ENCODE measurements around the gene SPP1.
"Not testable (repeated sequence)": the region's sequence is repeated elsewhere in the genome, so short reads cannot be mapped to it uniquely, and the experiment has no call there.

The SPP1 gene

DNA sequence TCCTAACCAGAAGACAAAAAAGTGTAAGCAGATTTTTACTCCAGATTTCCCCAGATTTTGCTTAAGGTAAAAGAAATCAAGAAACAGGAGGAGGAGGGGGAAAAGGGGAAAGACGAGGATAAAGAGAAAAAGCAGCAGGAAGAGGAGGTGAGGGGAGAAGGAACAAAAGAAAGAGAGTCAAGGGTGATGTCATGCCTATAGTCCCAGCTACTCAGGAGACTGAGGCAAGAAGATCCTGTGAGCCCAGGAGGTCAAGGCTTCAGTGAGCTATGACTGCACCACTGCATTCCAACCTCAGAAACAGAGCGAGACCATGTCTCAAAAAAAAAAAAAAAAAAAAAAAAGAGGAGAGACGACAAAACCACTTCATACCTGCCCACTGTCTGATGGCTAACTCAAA is 19.9 kb downstream of the SPP1 start:
- Histone ChIP-seq H3K9me3 (ENCODE audit: insufficient read depth, low read depth, low read length) (no peaks in the 10 kb centered on the region), H3K9ac (ENCODE audit: low read depth, low read length) (no peak overlapping the region), H3K4me1 (ENCODE audit: insufficient read depth, low read length) (no peaks in the 10 kb centered on the region), H3K4me3 (ENCODE audit: low read length) (no peak overlapping the region), H3K27ac (ENCODE audit: low read length) (no peak overlapping the region), H3K27me3 (ENCODE audit: insufficient read depth, low read length) (no peaks in the 10 kb centered on the region), H3K36me3 (ENCODE audit: insufficient read depth, low read depth, low read length) (no peaks in the 10 kb centered on the region)

DNA sequence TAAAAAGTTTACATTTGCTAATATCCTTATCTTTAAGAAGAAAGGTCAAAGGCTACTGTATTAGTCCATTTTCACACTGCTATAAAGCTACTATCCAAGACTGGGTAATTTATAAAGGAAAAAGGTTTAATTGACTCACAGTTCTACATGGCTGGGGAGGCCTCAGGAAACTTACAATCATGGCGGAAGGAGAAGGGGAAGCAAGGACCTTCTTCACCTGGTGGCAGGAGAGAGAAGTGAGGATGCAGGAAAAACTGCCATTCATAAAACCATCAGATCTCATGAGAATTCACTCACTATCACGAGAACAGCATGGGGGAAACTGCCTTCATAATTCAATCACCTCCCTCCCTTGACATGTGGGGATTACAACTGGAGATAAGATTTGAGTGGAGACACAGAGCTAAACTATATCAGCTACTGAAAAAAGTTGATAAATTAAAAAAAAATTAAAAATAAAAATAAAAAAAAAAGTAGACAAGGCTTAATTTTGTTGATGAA is 23.7 kb downstream of the SPP1 start:
- not testable (repeated sequence) for H3K27ac ChIP-seq (ENCODE audit: low read length); H3K27me3 ChIP-seq (ENCODE audit: insufficient read depth, low read length); H3K36me3 ChIP-seq (ENCODE audit: insufficient read depth, low read depth, low read length); H3K9me3 ChIP-seq (ENCODE audit: insufficient read depth, low read depth, low read length); H3K4me1 ChIP-seq (ENCODE audit: insufficient read depth, low read length); H3K9ac ChIP-seq (ENCODE audit: low read depth, low read length); H3K4me3 ChIP-seq (ENCODE audit: low read length)

DNA sequence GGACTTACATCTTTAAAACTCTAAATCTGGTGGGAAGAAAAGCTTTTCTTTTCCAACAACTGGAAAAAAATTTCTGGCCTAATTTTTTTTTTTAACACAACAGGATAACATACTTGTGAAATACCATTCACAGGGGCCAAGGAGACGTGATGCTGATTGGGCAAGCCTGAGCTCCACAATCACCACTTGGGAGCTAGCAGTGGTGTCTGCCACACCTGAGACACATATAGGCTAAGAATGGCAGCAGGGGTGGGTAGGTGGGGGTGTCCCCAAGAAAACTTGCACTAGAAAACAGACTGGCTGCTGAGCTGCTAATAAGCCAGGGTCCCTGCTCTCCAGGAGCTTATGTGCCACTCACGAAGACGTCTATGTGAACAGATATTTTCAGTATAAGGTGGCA is 26.4 kb downstream of the SPP1 start:
- H3K27ac ChIP-seq (ENCODE audit: low read length): no peak overlapping the region

DNA sequence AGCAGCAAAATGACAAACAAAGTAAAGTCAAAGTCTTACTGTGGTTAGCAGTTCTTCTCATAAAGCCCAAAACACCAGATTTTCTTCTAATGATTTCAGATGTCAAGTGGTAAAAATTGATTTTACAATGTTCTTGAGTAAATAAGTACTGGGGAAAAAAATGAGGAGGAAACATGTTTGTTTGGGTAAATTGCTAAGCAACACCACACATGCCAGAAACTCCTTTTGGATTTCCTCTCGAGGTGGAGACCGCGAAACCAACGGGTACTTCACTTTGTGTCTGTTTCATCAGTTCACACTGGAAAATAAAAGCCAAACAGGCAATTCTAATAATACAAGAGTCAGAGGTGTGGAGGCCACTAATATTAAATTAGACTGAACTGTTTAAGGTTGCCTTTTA is 27.3 kb downstream of the SPP1 start:
- Histone ChIP-seq H3K36me3 (ENCODE audit: insufficient read depth, low read depth, low read length) (no peaks in the 10 kb centered on the region), H3K4me3 (ENCODE audit: low read length) (no peak overlapping the region), H3K27ac (ENCODE audit: low read length) (no peak overlapping the region), H3K9me3 (ENCODE audit: insufficient read depth, low read depth, low read length) (no peaks in the 10 kb centered on the region), H3K4me1 (ENCODE audit: insufficient read depth, low read length) (no peaks in the 10 kb centered on the region; the same call in 1 of the 2 replicates), H3K27me3 (ENCODE audit: insufficient read depth, low read length) (peaks cover 24% of the 10 kb centered on the region), H3K9ac (ENCODE audit: low read depth, low read length) (no peak overlapping the region)

More for the DNA sequence above, 26.4 kb downstream of the SPP1 start:
- H3K9ac ChIP-seq (ENCODE audit: low read depth, low read length): no peak overlapping the region
- no peak overlapping the region for H3K4me3 ChIP-seq (ENCODE audit: low read length)
- no peaks in the 10 kb centered on the region; the same call in 1 of the 2 replicates for H3K4me1 ChIP-seq (ENCODE audit: insufficient read depth, low read length)
- no peaks in the 10 kb centered on the region for H3K9me3 ChIP-seq (ENCODE audit: insufficient read depth, low read depth, low read length)
- peaks cover 20% of the 10 kb centered on the region for H3K27me3 ChIP-seq (ENCODE audit: insufficient read depth, low read length)
- no peaks in the 10 kb centered on the region for H3K36me3 ChIP-seq (ENCODE audit: insufficient read depth, low read depth, low read length)

DNA sequence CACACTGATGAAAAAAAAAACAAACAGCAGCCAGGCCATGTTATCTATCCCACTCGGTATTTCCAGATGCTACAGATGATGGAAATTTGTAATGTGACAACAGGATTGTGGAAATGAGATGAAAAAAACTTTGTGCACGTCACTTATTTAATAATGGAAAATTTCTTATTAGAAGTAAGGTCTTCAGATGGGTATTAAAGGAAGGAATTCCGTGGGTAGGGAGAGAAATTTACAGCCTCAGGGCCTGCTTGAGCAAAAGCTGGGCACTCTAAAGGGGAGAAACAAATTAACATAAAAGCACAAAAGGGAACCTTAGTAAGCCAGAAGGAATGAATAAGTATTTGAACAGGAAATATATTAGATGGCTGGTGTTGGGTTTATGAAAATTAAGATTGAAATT is 27.7 kb downstream of the SPP1 start:
- H3K36me3 ChIP-seq (ENCODE audit: insufficient read depth, low read depth, low read length): no peaks in the 10 kb centered on the region
- H3K27me3 ChIP-seq (ENCODE audit: insufficient read depth, low read length): peaks cover 24% of the 10 kb centered on the region
- H3K4me3 ChIP-seq (ENCODE audit: low read length): no peak overlapping the region
- no peak overlapping the region for H3K9ac ChIP-seq (ENCODE audit: low read depth, low read length)
- H3K4me1 ChIP-seq (ENCODE audit: insufficient read depth, low read length): no peaks in the 10 kb centered on the region; the same call in 1 of the 2 replicates
- no peaks in the 10 kb centered on the region for H3K9me3 ChIP-seq (ENCODE audit: insufficient read depth, low read depth, low read length)
- no peak overlapping the region for H3K27ac ChIP-seq (ENCODE audit: low read length)

DNA sequence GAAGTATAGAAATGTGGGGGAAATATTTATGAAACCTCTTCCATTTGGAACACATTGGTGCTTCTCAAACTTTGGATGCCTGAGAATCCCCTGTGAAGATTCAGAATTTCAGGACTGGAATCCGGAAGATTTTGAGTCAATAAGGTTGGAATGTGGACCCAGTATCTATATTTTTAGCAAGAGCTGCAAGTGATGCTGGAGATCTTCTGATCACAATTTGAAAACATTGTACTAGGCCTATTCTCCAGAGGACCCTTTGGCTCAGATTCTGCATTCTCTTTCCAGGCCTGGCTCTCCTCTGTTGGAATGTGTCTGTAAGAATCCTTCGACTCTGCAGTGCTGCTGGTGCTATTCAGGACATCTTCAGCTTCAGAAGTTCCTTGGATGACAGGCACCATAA is 29.6 kb downstream of the SPP1 start:
- H3K27ac ChIP-seq (ENCODE audit: low read length): no peak overlapping the region
- H3K27me3 ChIP-seq (ENCODE audit: insufficient read depth, low read length): peaks cover 24% of the 10 kb centered on the region
- no peak overlapping the region for H3K4me3 ChIP-seq (ENCODE audit: low read length)
- peaks cover 7% of the 10 kb centered on the region for H3K4me1 ChIP-seq (ENCODE audit: insufficient read depth, low read length)
- no peak overlapping the region for H3K9ac ChIP-seq (ENCODE audit: low read depth, low read length)
- no peaks in the 10 kb centered on the region for H3K9me3 ChIP-seq (ENCODE audit: insufficient read depth, low read depth, low read length)
- H3K36me3 ChIP-seq (ENCODE audit: insufficient read depth, low read depth, low read length): no peaks in the 10 kb centered on the region

DNA sequence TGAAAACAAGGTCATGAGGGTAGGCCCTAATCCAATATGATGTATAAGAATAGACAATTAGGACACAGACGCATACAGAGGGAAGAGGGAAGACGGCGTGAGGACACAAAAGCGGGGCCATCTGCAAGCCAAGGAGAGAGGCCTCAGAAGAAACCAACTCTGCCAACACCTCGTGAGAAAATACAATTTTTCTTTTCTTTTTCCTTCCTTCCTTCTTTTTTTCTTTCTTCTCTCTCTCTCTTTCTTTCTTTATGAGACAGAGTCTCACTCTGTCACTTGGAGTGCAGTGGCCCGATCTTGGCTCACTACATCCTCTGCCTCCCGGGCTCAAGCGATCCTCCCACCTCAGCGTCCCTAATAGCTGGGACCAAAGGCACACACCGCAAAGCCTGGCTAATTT is 30.4 kb downstream of the SPP1 start:
- Histone ChIP-seq H3K9me3 (ENCODE audit: insufficient read depth, low read depth, low read length) (no peaks in the 10 kb centered on the region), H3K36me3 (ENCODE audit: insufficient read depth, low read depth, low read length) (no peaks in the 10 kb centered on the region), H3K9ac (ENCODE audit: low read depth, low read length) (no peak overlapping the region), H3K27me3 (ENCODE audit: insufficient read depth, low read length) (peaks cover 24% of the 10 kb centered on the region), H3K4me1 (ENCODE audit: insufficient read depth, low read length) (peaks cover 15% of the 10 kb centered on the region), H3K4me3 (ENCODE audit: low read length) (peak overlapping the region; percentile 93; the same call in 1 of the 2 replicates), H3K27ac (ENCODE audit: low read length) (no peak overlapping the region)

DNA sequence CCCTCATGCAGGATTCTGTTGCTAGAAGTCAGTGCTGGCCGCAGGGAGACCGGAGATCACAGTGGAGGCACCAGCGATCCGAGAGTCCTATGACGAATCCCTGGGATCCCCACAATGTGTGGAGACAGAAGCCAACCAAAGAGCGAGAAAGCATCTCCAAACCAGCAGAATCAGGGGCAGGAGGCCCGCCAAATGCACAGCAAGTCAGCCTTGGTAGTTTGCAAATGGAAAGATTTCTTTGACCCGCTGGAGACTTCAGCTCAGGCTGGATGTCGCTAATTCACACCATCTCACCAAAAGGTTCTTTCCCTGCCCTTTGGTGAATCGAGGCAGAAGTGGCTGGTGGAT is 31.4 kb downstream of the SPP1 start:
- Histone ChIP-seq H3K36me3 (ENCODE audit: insufficient read depth, low read depth, low read length) (no peaks in the 10 kb centered on the region), H3K9ac (ENCODE audit: low read depth, low read length) (peak overlapping the region; percentile 29; the same call in 1 of the 2 replicates), H3K27ac (ENCODE audit: low read length) (no peak overlapping the region), H3K4me1 (ENCODE audit: insufficient read depth, low read length) (peaks cover 17% of the 10 kb centered on the region), H3K27me3 (ENCODE audit: insufficient read depth, low read length) (peaks cover 24% of the 10 kb centered on the region), H3K9me3 (ENCODE audit: insufficient read depth, low read depth, low read length) (no peaks in the 10 kb centered on the region), H3K4me3 (ENCODE audit: low read length) (peak overlapping the region; percentile 93)

DNA sequence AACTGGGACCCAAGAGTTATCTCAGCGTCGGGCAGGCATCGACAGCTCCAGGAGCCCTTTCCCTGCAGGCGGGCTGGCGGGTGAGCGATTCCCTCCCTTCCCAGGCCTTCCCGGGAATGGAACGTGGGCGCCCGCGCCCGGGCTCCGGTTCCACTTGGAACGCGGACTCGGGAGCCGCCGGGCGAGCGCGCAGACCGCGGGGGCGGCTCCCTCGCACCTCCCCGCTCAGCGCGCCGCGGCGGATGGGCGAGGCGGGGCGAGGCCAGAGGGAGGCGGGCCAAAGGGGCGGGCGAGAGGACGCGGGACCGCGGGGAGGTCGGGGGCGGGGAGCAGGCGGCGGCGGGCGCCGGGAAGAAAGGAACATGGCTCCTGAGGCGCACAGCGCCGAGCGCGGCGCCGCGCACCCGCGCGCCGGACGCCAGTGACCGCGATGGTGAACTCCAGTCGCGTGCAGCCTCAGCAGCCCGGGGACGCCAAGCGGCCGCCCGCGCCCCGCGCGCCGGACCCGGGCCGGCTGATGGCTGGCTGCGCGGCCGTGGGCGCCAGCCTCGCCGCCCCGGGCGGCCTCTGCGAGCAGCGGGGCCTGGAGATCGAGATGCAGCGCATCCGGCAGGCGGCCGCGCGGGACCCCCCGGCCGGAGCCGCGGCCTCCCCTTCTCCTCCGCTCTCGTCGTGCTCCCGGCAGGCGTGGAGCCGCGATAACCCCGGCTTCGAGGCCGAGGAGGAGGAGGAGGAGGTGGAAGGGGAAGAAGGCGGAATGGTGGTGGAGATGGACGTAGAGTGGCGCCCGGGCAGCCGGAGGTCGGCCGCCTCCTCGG is 32.0 kb downstream of the SPP1 start, which contains the start of gene PKD2:
Gene PKD2, plus strand, starts transcription at position 332 of the 818 bp plus-strand sequence. Its CDS starts 99 bp downstream, at position 431.
- H3K9ac ChIP-seq (ENCODE audit: low read depth, low read length): peak within 1 kb of the TSS; percentile 84; the same call in 1 of the 2 replicates
- H3K4me3 ChIP-seq (ENCODE audit: low read length): peak within 1 kb of the TSS; percentile 93
- peaks cover 20% of the 10 kb centered on the region for H3K4me1 ChIP-seq (ENCODE audit: insufficient read depth, low read length)
- H3K9me3 ChIP-seq (ENCODE audit: insufficient read depth, low read depth, low read length): no peaks in the 10 kb centered on the region
- peaks cover 24% of the 10 kb centered on the region for H3K27me3 ChIP-seq (ENCODE audit: insufficient read depth, low read length)
- H3K27ac ChIP-seq (ENCODE audit: low read length): no peak within 1 kb of the TSS
- no peaks in the 10 kb centered on the region for H3K36me3 ChIP-seq (ENCODE audit: insufficient read depth, low read depth, low read length)

DNA sequence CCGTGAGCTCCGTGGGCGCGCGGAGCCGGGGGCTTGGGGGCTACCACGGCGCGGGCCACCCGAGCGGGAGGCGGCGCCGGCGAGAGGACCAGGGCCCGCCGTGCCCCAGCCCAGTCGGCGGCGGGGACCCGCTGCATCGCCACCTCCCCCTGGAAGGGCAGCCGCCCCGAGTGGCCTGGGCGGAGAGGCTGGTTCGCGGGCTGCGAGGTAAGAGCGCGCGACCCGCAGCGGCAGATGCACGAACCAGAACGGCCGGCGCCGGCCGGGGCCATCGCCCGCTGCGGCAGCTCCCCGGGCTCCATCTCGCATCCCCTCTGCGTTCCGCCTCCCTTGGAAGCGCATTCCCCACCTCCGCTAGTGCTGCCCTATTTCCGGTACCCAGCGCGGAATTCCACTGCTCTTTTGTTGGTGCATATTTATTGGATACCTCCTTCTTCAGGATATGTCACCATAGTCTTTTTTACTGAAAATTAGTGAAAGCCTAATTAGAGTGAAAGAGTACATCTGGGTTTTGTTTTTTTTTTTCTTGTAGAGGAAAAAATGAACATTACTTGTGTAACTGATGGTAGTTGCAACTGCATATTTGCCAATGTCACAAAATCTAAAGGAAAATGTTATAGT is 32.7 kb downstream of the SPP1 start:
- Histone ChIP-seq H3K4me1 (ENCODE audit: insufficient read depth, low read length) (peaks cover 20% of the 10 kb centered on the region), H3K27ac (ENCODE audit: low read length) (no peak overlapping the region), H3K4me3 (ENCODE audit: low read length) (peak overlapping the region; percentile 93), H3K9ac (ENCODE audit: low read depth, low read length) (peak overlapping the region; percentile 84; the same call in 1 of the 2 replicates), H3K27me3 (ENCODE audit: insufficient read depth, low read length) (peaks cover 24% of the 10 kb centered on the region), H3K36me3 (ENCODE audit: insufficient read depth, low read depth, low read length) (no peaks in the 10 kb centered on the region), H3K9me3 (ENCODE audit: insufficient read depth, low read depth, low read length) (no peaks in the 10 kb centered on the region)

DNA sequence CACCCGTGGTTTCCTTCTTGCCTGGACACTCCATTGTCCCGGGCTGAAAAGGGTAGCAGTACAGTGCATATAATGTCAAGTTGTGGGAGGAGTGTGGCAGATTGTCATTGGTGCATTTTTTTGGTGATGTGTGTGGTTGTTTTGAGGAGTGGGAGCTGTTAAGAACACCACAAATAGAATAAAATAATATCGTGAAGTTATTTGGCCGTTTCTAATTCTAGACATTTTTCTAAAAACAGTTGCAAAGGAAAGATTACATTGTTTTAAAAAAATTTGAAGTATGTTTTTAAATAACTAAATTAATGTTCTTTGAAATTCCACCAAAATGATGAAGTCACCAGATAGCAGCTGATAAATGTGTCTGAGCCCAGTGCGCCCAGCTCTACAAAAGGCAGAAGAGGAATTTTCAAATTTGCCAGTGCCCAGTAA is 33.2 kb downstream of the SPP1 start:
- Histone ChIP-seq H3K4me3 (ENCODE audit: low read length) (peak overlapping the region; percentile 93), H3K27me3 (ENCODE audit: insufficient read depth, low read length) (peaks cover 24% of the 10 kb centered on the region), H3K27ac (ENCODE audit: low read length) (no peak overlapping the region), H3K9ac (ENCODE audit: low read depth, low read length) (peak overlapping the region; percentile 84; the same call in 1 of the 2 replicates), H3K4me1 (ENCODE audit: insufficient read depth, low read length) (peaks cover 20% of the 10 kb centered on the region), H3K9me3 (ENCODE audit: insufficient read depth, low read depth, low read length) (no peaks in the 10 kb centered on the region), H3K36me3 (ENCODE audit: insufficient read depth, low read depth, low read length) (no peaks in the 10 kb centered on the region)

DNA sequence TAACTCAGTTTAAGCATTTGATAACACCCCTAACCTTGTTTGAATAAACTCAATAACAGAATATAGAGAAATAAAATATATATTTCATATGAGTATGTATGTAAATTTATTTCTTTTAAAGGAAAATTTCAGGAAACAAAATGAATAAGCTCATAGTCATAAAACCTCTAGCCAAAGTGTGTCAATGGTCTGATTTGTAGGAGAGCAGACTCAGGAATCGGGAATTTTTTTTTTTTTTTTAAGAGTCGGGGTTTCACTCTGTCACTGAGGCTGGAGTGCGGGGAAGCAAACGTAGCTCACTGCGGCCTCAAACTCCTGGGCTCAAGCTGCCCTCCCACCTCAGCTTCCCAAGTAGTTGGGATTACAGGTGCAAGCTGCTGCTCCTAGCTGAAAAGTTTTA is 34.4 kb downstream of the SPP1 start:
- no peaks in the 10 kb centered on the region for H3K9me3 ChIP-seq (ENCODE audit: insufficient read depth, low read depth, low read length)
- H3K36me3 ChIP-seq (ENCODE audit: insufficient read depth, low read depth, low read length): no peaks in the 10 kb centered on the region
- H3K9ac ChIP-seq (ENCODE audit: low read depth, low read length): peak overlapping the region; percentile 84; the same call in 1 of the 2 replicates
- peaks cover 20% of the 10 kb centered on the region for H3K4me1 ChIP-seq (ENCODE audit: insufficient read depth, low read length)
- H3K27me3 ChIP-seq (ENCODE audit: insufficient read depth, low read length): peaks cover 24% of the 10 kb centered on the region
- H3K4me3 ChIP-seq (ENCODE audit: low read length): peak overlapping the region; percentile 93
- no peak overlapping the region for H3K27ac ChIP-seq (ENCODE audit: low read length)

All from iPS-20b (cell line).